Stimulated activated memory B cell treated with anti-CD40 and anti-IgM and Interleukin-4, amounts not matched to agents 10 μg/mL and 1 μg/mL and 100 μg/mL, for 72 hours (primary cell): ENCODE data around the gene TANK.
A peak's percentile ranks its signal among the peaks of the same experiment; 100 is the strongest.
"Not testable (repeated sequence)": the region's sequence is repeated elsewhere in the genome, so short reads cannot be mapped to it uniquely, and the experiment has no call there.

Experiments
- ATAC-seq: fragments of 150-1000 bp; cut with Tn5 transposase; 2 replicates; pipeline ENCODE4 v1.10.0; 2021
- H3K27ac Mint-ChIP-seq: one replicate; pipeline ENCODE4 v1.8.0; 2022; ENCODE audit warnings: mild to moderate bottlenecking, mixed read lengths
- H3K27me3 Mint-ChIP-seq: one replicate; pipeline ENCODE4 v1.8.0; 2022; ENCODE audit warnings: mixed read lengths
- H3K36me3 Mint-ChIP-seq: one replicate; pipeline ENCODE4 v1.8.0; 2022; ENCODE audit warnings: mixed read lengths
- H3K4me1 Mint-ChIP-seq: one replicate; pipeline ENCODE4 v1.8.0; 2022; ENCODE audit warnings: mixed read lengths
- H3K4me3 Mint-ChIP-seq: one replicate; pipeline ENCODE4 v1.8.0; 2022; ENCODE audit warnings: mild to moderate bottlenecking, moderate library complexity, mixed read lengths
- H3K9me3 Mint-ChIP-seq: one replicate; pipeline ENCODE4 v1.8.0; 2022; ENCODE audit warnings: mixed read lengths

Gene TANK

DNA sequence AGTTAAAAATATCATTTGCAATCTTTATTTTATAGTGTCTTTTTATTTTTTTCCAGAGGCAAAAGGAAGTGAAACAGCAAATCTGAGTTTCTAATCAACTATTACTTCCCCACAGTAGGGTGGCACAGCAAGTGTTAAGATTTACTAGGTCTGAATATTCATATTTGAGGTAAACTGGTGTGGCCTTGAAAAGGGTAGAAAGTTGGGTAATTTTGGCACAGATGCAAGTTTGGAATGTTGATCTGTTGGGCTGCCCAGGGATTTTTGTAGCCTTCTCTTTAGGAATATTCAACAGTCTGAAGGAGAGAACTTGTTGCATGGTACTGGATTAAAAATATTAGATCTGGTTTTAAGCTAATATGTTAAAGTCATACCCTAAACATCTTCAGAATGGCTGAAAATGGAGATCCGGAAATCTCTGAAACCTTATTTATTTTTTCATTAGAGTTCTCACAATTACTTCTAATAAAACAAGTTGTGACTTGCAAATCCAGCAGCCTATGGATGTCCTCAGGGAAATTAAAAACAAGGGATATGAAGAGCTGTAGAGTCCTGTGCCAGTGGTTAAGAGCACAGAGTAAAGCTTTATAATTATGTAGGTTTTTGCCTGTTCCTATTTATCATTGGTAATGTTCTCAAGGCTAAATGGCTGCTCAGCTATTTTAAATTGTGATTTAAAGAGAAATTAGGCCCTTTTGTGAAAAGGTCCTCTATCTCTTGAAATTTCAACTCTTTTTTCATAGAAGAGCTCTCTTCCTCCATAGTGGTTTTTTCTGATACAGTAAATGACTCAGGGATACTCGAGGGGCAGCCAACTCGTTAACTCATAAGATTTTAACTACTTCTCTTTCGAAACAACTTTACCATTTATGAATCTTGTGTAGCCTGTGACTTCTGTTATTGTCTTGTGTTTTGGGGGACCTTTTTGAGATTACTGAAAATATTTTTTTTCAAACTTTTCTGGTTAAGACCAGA, 11.0 kb downstream of the TANK start:
- peak overlapping the region; percentile 48 for H3K4me3 Mint-ChIP-seq
- peaks cover 97% of the 10 kb centered on the region for H3K4me1 Mint-ChIP-seq
- H3K27ac Mint-ChIP-seq = peak overlapping the region; percentile 87

DNA sequence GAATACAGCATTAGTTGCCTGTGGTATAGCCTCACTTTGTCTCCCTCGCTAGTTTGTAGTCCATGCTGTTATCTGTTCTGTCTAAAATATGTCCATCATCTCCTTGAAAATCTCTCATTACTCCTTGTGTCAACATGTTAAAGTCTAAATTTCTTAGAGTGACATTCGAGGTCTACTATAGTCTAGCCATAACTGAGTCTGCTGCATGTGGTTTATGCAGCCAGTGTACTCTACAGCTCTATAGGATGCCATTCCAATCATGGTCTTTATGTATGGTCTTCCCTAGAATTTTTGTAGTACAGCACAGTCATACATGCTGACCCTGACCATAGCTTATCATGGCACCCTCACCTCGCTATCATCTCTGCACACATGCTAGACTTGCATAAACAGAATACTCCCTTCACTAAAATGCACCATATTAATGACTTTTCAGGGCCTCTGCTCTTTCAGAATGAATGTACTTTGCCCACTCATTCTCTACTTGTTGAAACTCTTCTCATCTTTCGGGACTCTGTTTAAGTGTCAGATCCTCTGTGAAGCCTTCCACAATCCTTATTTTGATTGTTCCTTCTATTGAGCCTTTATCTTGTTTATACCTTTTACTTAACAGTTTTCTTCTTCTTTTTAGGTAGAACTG, 12.8 kb downstream of the TANK start:
- H3K4me1 Mint-ChIP-seq = peaks cover 97% of the 10 kb centered on the region
- H3K9me3 Mint-ChIP-seq = peaks cover 6% of the 10 kb centered on the region
- no peaks in the 10 kb centered on the region for H3K27me3 Mint-ChIP-seq
- H3K36me3 Mint-ChIP-seq = peaks cover 71% of the 10 kb centered on the region
- peak overlapping the region; percentile 2 for H3K4me3 Mint-ChIP-seq
- H3K27ac Mint-ChIP-seq = peak overlapping the region; percentile 87
- ATAC-seq = peak; percentile 80

More for the DNA sequence above, 11.0 kb downstream of the TANK start:
- Mint-ChIP-seq H3K36me3 (peaks cover 69% of the 10 kb centered on the region), H3K9me3 (peaks cover 6% of the 10 kb centered on the region), H3K27me3 (no peaks in the 10 kb centered on the region)
- peak; percentile 56 for ATAC-seq

DNA sequence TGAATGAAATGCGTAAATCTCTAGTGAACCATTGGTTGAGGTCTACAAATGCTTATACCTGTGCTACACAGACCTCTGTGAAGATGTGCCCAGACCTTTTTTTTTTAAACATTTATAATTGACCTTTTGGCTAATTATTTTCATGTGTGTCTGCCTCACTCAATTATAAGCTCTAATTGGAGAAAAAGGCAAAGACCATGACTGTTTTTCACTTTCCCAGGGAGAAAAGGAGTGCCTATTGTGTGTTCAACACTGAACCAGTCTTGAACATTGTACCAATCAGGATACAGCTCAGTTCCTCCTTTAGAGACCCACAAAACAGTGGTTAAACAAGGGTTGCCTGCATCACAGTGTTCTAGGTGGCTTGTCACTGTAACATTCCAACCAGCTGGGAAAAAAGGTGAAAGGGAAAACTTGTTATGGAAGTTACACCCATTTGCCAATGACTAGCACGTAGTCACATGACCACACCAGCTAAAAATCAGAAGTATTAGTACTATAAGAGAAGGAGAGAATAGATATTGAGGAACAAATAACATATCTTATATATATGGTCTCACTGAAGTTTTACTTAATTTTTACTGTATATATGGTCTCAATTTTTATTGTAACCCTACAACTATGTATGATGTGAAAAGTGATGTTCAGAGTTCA, 13.4 kb downstream of the TANK start:
- ATAC-seq = peak; percentile 40
- H3K4me1 Mint-ChIP-seq = peaks cover 97% of the 10 kb centered on the region
- H3K27me3 Mint-ChIP-seq = no peaks in the 10 kb centered on the region
- H3K27ac Mint-ChIP-seq = peak overlapping the region; percentile 87
- H3K9me3 Mint-ChIP-seq = peaks cover 9% of the 10 kb centered on the region
- H3K4me3 Mint-ChIP-seq = no peak overlapping the region
- peaks cover 71% of the 10 kb centered on the region for H3K36me3 Mint-ChIP-seq

DNA sequence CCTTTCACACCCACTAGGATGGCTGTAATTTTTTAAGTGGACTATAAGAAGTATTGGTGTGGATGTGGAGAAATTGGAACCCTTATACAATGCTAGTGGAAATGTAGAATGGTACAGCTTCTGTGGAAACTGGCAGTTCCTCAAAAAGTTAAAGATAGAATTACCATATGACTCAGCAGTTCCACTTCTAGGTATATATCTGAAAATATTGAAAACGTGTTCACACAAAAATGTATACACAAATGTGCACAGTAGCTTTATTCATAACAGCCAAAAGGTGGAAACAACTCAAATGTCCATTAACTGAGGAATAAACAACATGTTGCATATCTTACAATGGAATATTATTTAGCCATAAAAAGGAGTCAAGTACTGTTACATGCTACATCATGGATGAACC, 17.7 kb downstream of the TANK start:
- Mint-ChIP-seq H3K4me1 (peaks cover 63% of the 10 kb centered on the region), H3K27ac (peak overlapping the region; percentile 87), H3K4me3 (no peak overlapping the region), H3K27me3 (no peaks in the 10 kb centered on the region), H3K36me3 (peaks cover 77% of the 10 kb centered on the region), H3K9me3 (peaks cover 5% of the 10 kb centered on the region)
- no peak for ATAC-seq

DNA sequence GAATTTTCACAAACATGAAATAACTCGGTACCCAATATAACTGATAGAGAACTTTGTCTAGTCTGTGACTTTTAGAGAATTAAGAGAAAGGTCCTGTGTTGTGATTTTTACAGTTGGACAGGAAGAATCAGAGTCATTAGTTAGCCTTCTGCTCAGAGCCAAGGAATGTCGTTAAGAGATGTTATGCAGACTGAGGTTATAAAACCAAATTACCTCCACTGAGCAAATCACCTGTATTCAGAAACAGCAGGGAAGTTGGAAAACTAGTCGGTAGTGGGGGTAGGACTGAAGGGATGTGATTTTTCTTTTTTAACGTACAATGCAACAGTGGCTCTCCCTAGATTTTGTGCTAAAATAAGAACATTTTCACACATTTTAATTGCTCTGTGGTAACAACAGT, 18.5 kb downstream of the TANK start:
- peaks cover 56% of the 10 kb centered on the region for H3K4me1 Mint-ChIP-seq
- H3K36me3 Mint-ChIP-seq = peaks cover 74% of the 10 kb centered on the region
- ATAC-seq = no peak
- H3K27me3 Mint-ChIP-seq = no peaks in the 10 kb centered on the region
- H3K4me3 Mint-ChIP-seq = no peak overlapping the region
- peak overlapping the region; percentile 87 for H3K27ac Mint-ChIP-seq
- peaks cover 2% of the 10 kb centered on the region for H3K9me3 Mint-ChIP-seq

DNA sequence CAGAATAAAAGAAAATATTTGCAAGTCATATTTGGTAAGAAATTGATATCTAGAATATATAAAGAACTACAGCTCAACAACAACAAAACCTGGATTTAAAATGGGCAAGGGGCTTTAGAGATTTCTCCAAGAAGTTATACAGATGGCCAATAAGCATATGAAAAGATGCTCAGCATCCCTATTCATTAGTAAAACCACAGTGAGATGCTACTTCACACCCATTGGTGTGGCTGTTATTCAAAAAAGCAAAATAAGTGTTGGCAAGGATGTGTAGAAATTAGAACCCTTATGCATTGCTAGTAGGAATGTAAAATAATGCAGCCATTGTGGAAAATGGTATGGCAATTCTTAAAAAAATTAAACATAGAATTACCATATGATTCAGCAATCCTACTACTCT, 29.8 kb downstream of the TANK start:
- H3K4me3 Mint-ChIP-seq = no peak overlapping the region
- H3K9me3 Mint-ChIP-seq = no peaks in the 10 kb centered on the region
- no peak for ATAC-seq
- H3K4me1 Mint-ChIP-seq = peaks cover 65% of the 10 kb centered on the region
- no peaks in the 10 kb centered on the region for H3K27me3 Mint-ChIP-seq
- H3K27ac Mint-ChIP-seq = no peak overlapping the region
- H3K36me3 Mint-ChIP-seq = peaks cover 75% of the 10 kb centered on the region

DNA sequence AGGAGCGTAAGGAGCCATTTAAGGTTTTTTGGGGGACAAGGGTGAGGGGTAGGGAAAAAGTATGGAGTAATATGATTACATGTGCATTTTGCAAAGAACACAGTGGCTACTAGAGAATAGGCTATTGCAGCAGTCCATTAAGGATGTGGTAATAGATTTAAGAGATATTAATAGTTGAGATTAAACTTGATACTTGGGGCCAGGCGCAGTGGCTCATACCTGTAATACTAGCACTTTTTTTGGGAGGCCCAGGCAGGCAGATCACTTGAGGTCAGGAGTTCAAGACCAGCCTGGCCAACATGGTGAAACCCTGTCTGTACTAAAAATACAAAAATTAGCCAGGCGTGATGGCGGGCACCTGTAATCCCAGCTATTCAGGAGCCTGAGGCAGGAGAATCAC, 35.4 kb downstream of the TANK start:
- ATAC-seq, H3K9me3 Mint-ChIP-seq, H3K4me3 Mint-ChIP-seq, H3K27me3 Mint-ChIP-seq, H3K27ac Mint-ChIP-seq: not testable (repeated sequence)
- H3K4me1 Mint-ChIP-seq = peaks cover 61% of the 10 kb centered on the region
- H3K36me3 Mint-ChIP-seq = peaks cover 69% of the 10 kb centered on the region

DNA sequence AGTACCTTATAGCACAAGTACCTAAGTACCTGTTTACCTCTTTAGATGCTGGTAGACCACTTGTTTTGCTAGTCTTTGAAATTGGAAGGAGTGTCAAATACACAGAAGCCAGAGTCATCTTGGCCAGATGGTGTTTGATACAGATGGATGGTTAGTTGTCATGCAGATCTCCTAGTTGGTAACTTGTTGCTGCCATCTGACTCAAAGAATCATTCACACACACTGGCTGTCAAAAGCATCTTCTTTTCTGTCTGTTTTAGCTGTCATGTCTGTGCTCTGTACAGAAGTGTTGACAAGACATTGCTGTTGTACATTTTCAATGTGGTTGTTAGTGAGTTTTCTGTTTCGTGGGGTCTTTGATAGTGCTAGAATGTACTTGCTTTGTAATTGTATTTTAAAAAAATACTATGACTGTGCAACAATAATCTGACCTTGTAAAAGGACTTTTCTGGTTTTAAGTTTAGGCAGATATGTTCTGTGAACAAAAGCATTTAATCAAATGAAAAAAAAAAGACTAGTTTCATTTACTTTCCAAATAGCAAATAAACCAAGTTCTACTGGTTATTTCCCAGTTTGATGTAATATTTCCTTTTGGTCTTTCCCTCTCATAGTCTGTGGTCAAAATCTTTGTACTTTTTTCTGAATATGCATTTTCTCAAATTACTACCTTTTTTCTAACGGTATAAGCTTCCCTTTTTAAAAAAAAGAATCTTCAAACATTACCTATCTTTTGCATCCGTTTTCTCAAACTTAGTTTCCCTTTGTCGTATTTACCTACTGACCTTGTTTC, 39.9 kb downstream of the TANK start:
- no peak overlapping the region for H3K4me3 Mint-ChIP-seq
- H3K36me3 Mint-ChIP-seq = peaks cover 42% of the 10 kb centered on the region
- H3K4me1 Mint-ChIP-seq = peaks cover 37% of the 10 kb centered on the region
- no peaks in the 10 kb centered on the region for H3K27me3 Mint-ChIP-seq
- H3K9me3 Mint-ChIP-seq = no peaks in the 10 kb centered on the region
- peak; percentile 70 for ATAC-seq
- peak overlapping the region; percentile 51 for H3K27ac Mint-ChIP-seq

DNA sequence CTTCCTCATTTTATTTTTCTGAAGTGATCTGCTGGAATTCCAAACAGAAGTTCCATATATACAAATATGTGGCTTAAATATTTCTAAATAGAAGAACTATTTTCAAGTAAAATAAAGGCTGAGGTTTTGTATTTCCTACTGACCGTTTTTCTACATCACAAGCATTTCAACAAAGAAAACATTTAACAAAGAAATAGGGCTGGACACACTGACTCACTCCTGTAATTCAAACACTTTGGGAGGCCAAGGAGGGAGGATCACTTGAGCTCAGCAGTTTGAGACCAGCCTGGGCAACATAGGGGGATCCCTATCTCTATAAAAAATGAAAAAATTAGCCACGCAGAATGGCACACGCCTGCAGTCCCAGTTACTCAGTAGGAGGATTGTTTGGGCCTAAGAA, 44.6 kb downstream of the TANK start:
- peaks cover 17% of the 10 kb centered on the region for H3K36me3 Mint-ChIP-seq

DNA sequence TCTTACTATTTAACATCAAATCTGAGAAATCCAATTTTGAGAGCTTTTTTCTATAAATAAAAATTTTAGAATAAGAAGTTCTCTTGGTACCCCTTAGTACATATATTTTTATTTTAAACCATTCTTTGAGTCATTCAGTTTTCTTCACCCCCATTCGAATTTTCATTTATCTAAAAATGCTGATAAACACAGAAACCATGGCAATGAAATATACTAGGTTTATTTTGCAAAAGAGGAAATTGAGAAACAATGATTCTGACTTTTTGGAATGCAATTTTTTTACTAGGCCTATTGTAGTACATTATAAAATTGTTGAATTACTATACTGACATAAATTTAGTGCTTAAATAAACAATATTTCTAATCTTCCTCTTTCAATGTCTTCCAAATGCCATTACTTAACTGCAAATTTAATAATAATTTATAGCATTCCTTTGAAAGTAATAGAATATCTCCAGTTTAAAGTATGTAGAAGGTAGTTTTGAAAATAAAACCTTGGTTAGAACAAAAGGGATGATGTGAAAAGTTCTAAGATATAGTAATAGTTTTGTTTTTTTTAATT, 46.3 kb downstream of the TANK start:
- Mint-ChIP-seq H3K4me1 (peaks cover 6% of the 10 kb centered on the region), H3K9me3 (no peaks in the 10 kb centered on the region), H3K27me3 (no peaks in the 10 kb centered on the region), H3K27ac (no peak overlapping the region), H3K4me3 (no peak overlapping the region), H3K36me3 (peaks cover 23% of the 10 kb centered on the region)
- no peak for ATAC-seq

More for the DNA sequence above, 44.6 kb downstream of the TANK start:
- Mint-ChIP-seq H3K27ac (no peak overlapping the region), H3K4me3 (no peak overlapping the region), H3K27me3 (no peaks in the 10 kb centered on the region), H3K4me1 (peaks cover 15% of the 10 kb centered on the region), H3K9me3 (no peaks in the 10 kb centered on the region)
- no peak for ATAC-seq

DNA sequence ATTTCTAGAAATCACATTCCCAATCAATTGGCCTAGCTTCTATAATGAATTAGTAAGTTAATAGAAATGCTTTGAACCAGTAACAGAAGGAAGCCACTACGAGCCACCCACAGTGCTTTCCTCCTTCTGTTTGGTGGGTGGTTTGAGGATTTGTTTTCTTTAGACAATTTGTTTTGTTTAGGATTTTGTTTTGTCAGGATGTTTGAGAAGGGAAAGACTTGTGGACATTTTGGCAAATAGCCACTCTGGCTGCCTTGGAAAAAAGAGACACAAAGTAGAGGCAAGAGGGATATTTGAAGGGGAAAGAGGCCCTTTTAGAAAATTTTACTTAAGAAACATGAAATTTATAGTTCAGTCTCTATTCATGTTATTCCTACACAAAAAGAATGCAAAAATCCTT, 47.7 kb downstream of the TANK start:
- ATAC-seq = no peak
- Mint-ChIP-seq H3K27ac (no peak overlapping the region), H3K36me3 (peaks cover 29% of the 10 kb centered on the region), H3K9me3 (no peaks in the 10 kb centered on the region), H3K27me3 (no peaks in the 10 kb centered on the region), H3K4me3 (no peak overlapping the region), H3K4me1 (peaks cover 6% of the 10 kb centered on the region)

DNA sequence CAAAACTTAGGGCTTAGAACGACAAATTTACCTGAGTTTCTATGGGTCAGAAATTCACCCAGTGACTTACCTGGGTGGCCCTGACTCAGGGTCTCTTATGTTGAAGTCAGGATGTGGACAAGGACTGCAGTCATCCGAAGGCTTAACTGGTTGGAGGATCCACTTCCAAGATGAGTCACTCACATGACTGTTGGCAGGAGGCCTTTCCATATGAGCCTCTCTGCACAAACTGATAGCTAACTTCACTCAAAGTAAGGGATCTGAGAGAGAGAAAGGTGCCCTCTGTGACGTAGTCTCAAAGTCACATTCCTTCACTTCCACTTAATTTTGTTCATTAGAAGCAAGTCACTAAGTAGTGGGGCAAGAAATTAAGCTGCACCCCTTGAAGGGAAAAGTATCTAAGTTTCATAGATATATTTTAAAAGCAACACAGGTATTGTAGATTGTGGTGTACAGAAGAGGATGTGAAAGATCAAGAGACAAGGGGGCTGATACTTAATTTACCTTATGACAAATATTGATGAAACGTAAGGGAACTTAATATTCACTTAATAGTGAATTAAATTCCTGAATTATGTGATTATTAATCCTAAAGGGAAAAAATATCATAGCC, 48.4 kb downstream of the TANK start:
- H3K9me3 Mint-ChIP-seq = no peaks in the 10 kb centered on the region
- peaks cover 33% of the 10 kb centered on the region for H3K36me3 Mint-ChIP-seq
- H3K4me1 Mint-ChIP-seq = peaks cover 6% of the 10 kb centered on the region
- no peak overlapping the region for H3K4me3 Mint-ChIP-seq
- H3K27me3 Mint-ChIP-seq = no peaks in the 10 kb centered on the region
- ATAC-seq = no peak
- peak overlapping the region; percentile 51 for H3K27ac Mint-ChIP-seq

DNA sequence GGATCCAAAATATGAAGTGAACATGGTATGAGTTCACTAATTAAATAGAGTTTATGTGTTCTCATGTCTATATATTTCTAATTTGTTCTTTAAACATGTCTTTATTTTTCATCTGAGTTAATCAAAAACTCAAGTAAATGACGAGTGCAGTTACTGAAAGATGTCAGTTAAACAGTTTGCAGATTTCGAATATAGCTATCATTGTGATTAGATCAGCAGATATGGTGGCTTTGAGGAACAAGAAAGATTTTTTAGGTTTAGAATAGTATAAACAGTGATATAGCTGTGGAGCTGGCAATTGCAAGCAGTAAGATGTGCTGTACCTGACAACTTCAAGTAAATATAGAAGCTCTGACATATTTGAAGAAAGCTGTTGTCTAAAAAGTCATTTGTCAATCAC, 49.7 kb downstream of the TANK start:
- Mint-ChIP-seq H3K9me3 (no peaks in the 10 kb centered on the region), H3K27me3 (no peaks in the 10 kb centered on the region), H3K4me3 (no peak overlapping the region), H3K36me3 (peaks cover 33% of the 10 kb centered on the region), H3K4me1 (peaks cover 6% of the 10 kb centered on the region), H3K27ac (no peak overlapping the region)
- no peak for ATAC-seq

DNA sequence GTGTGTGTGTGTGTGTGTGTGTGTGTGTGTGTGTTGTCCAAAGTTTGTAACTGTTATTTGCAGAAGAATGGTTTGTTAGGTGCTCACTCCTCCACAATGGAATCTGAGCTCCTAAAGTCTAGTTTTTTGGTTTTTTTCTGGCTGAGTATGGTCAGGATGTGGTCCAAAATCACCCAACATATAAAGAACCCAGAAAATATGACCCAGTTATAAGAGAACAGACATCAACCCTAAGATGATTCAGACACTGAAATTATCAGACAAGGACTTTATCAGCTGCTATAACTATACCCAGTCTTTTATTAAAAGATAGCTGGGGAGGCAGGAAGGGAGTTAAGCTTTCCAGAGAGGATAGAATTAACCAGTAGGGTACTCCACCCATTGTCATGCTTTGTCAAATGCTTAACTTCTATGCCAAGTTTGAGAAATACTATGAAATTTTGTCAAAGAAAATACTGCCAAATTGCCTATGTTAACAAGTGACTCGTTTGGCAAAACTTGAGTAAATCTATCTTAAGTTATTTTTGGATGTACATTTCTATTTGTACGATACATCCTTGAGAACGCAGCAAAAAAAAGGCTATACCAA, 57.5 kb downstream of the TANK start:
- H3K4me1 Mint-ChIP-seq = peaks cover 33% of the 10 kb centered on the region
- peak overlapping the region; percentile 63 for H3K27ac Mint-ChIP-seq
- H3K27me3 Mint-ChIP-seq = no peaks in the 10 kb centered on the region
- no peaks in the 10 kb centered on the region for H3K9me3 Mint-ChIP-seq
- H3K4me3 Mint-ChIP-seq = no peak overlapping the region
- H3K36me3 Mint-ChIP-seq = peaks cover 45% of the 10 kb centered on the region
- ATAC-seq = no peak
